Psoas muscle (tissue), 8 donors: ENCODE measurements around the gene GRB10. TPM values are rescaled to one million over a fixed set of nuclear protein-coding genes. Genes with fewer than 3 reads are reported as not detected.

Experiments
- ATAC-seq, 4 donors: fragments of 200-7000 bp; cut with Tn5 transposase; one replicate each; pipeline ENCODE4 v1.9.1; 2020; ENCODE audit warnings: moderate library complexity in 3 of 4, mild to moderate bottlenecking in 2 of 4
- DNase-seq, 2 donors: peaks; one replicate each; pipeline ENCODE4 v3.0.0-alpha.2; 2020
- H3K27ac ChIP-seq: fragments of 200-600 bp; one replicate; pipeline ENCODE4 v1.8.0; 2022
- H3K27me3 ChIP-seq, 3 donors: fragments of 200-600 bp in 1 of 3; one replicate each; pipeline versions ENCODE4 v1.6.1 to v1.8.0; 2013 to 2022; ENCODE audit warnings: low read length in 2 of 3, mild to moderate bottlenecking in 2 of 3, moderate library complexity in 1 of 3; ENCODE audit not compliant: insufficient read depth in 3 of 3
- H3K36me3 ChIP-seq, 2 donors: fragments of 200-600 bp in 1 of 2; one replicate each; pipeline versions ENCODE4 v1.6.1 to v1.8.0; 2013 to 2022; ENCODE audit warnings: low read depth in 1 of 2, mild to moderate bottlenecking in 1 of 2, moderate library complexity in 1 of 2; ENCODE audit not compliant: insufficient read depth in 1 of 2
- H3K4me1 ChIP-seq: fragments of 200-600 bp; one replicate; pipeline ENCODE4 v1.8.0; 2022
- H3K4me3 ChIP-seq: fragments of 200-600 bp; one replicate; pipeline ENCODE4 v1.8.0; 2022; ENCODE audit warnings: mild to moderate bottlenecking
- H3K9me3 ChIP-seq: fragments of 200-600 bp; one replicate; pipeline ENCODE4 v1.8.0; 2022
- WGBS, 3 donors: extraction: QIAGEN DNeasy Blood & Tissue Kit; methylation state at CpG; one replicate each; pipeline versions ENCODE4 v1.1.6 to v1.1.7; 2013; 5-methylcytosine and 5-hydroxymethylcytosine counted together
- intact Hi-C, 2 donors: fragments of 100-400 bp; cut with DNase I; formaldehyde crosslinking; loops; one replicate each; pipeline versions ENCODE4 v1.11.0 to v1.14.2; 2022
- polyA plus RNA-seq, 3 donors: library from polyadenylated mRNA; stranded (reverse); fragments of 200-250 nt; gene quantifications; one replicate each; pipeline ENCODE4 v1.2.3, GENCODE V29; 2013
- total RNA-seq, 4 donors: library from RNA; stranded (reverse); fragmentation: NEBNext Ultra II Directional in 2 of 4; extraction: Animal tissue kit (Norgen Biotek cat#: 25700) in 2 of 4; gene quantifications; one replicate each; pipeline versions ENCODE4 v1.2.1 to v1.2.4, GENCODE V29; 2021 to 2023
- TF ChIP-seq, protein P1 (sequence below): fragments of 200-600 bp; IDR thresholded peaks from one replicate; pipeline ENCODE4 v1.8.0; 2022; ENCODE audit warnings: antibody characterized with exemption
- donor health status: healthy with polysubstance abuse.
- donor health status: DM: no; HTN: no; CAD: no; lungs with moderate emphysema.
- donor health status: Bipolar disorder and iron deficiency.
- donor health status: healthy.
- donor health status: DM: yes; HTN: yes; CAD: no.
- donor health status: DM: no; HTN: no; CAD: no.
- donor health status: DM: no; HTN: no; CAD: no.
- donor health status: DM: yes; HTN: yes; CAD: no.

Gene GRB10
- total and polyA plus RNA-seq, 7 donors = 25.8 to 72.7 (median 53.0) TPM

DNA sequence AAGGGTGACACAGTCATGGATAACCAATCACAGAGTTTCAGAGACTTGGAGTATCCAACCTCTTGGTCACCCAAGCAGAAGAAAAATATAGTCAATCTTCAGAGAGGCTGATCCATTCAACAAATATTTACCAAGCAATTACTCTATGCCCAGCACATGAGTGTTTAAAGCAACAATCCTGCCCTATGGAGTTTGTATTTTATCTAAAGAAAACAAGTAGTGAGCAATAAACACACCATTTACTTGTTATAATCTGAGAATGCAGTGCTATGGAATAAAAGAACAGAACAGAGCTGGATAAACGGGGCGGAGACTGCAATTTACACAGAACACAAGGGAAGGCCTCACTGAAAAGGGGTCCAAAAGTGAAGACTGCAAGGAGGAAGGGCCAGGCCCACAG is 63.8 kb downstream of the GRB10 start:
- no peak overlapping the region for H3K4me3 ChIP-seq

DNA sequence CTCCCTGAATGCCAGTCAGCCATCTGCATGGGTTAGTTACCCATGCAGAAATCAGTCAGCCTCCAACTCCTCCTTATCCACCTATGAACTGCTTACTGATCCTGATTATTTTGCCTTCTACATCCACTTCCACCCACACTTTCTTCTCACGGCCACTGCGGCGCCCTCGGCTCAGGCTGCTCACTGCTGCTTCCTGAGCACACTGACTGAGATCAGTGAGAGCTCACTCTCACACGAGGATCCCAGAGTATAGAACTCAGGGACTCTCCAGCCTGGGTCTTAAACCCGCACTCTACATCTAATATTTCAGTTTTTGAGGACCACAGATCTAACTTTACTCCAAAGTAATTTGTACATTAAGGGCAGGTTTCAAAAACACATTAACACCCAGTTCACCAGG is 64.4 kb downstream of the GRB10 start:
- Histone ChIP-seq H3K36me3 (no peaks in the 10 kb centered on the region), H3K4me1 (peaks cover 19% of the 10 kb centered on the region), H3K27me3 (no peaks in the 10 kb centered on the region), H3K27ac (no peak overlapping the region), H3K9me3 (no peaks in the 10 kb centered on the region), H3K4me3 (no peak overlapping the region)
- WGBS, 3 donors = 67 to 80% (median 76%) methylated on average over 6 of the region's 6 CpGs
- TF ChIP-seq, protein P1, sequence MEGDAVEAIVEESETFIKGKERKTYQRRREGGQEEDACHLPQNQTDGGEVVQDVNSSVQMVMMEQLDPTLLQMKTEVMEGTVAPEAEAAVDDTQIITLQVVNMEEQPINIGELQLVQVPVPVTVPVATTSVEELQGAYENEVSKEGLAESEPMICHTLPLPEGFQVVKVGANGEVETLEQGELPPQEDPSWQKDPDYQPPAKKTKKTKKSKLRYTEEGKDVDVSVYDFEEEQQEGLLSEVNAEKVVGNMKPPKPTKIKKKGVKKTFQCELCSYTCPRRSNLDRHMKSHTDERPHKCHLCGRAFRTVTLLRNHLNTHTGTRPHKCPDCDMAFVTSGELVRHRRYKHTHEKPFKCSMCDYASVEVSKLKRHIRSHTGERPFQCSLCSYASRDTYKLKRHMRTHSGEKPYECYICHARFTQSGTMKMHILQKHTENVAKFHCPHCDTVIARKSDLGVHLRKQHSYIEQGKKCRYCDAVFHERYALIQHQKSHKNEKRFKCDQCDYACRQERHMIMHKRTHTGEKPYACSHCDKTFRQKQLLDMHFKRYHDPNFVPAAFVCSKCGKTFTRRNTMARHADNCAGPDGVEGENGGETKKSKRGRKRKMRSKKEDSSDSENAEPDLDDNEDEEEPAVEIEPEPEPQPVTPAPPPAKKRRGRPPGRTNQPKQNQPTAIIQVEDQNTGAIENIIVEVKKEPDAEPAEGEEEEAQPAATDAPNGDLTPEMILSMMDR = no peak
- DNase-seq (no peak), ATAC-seq (no peak)
- intact Hi-C loops = no loop called here

More for the DNA sequence above, 63.8 kb downstream of the GRB10 start:
- no peaks in the 10 kb centered on the region for H3K27me3 ChIP-seq
- TF ChIP-seq, protein P1 = no peak
- 92 to 97% (median 95%) methylated on average over 2 of the region's 2 CpGs for WGBS, 3 donors
- H3K27ac ChIP-seq = no peak overlapping the region
- ATAC-seq (no peak), DNase-seq (no peak)
- no peaks in the 10 kb centered on the region for H3K9me3 ChIP-seq
- H3K36me3 ChIP-seq = peaks cover 0 to 5% of the 10 kb centered on the region in 2 donors
- intact Hi-C loops = no loop called here
- peaks cover 25% of the 10 kb centered on the region for H3K4me1 ChIP-seq

GRCh38 chr7:50717181-50717580 is 65.5 kb downstream of the GRB10 start:
- TF ChIP-seq, protein P1 = no peak
- Histone ChIP-seq H3K27me3 (no peaks in the 10 kb centered on the region), H3K4me3 (no peak overlapping the region), H3K27ac (no peak overlapping the region), H3K4me1 (peaks cover 29% of the 10 kb centered on the region), H3K36me3 (no peaks in the 10 kb centered on the region), H3K9me3 (no peaks in the 10 kb centered on the region)
- WGBS, 3 donors = 93 to 94% (median 94%) methylated on average over 4 of the region's 4 CpGs
- intact Hi-C loops = no loop called here
- DNase-seq (no peak), ATAC-seq (no peak)

DNA sequence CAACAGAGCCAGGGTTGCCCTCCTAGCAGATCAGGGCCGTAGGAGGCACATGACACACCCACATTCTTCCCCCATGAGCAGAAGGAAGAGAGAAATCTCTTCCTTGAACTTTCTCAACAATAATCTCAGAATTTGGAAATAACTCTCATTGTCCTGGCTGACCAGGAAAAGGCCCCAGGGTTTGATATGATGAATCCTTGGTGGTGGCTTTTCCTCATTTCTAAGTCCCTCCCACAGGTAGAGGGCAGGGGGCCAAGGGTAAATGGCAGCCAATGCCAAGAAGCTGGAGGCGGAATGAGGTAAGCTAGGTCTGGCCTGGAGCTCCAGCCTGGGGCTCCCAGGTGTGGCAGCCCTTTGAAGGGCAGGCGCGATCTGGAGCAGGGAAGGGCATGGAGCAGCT is 67.8 kb downstream of the GRB10 start:
- TF ChIP-seq, protein P1 = no peak
- H3K9me3 ChIP-seq = no peaks in the 10 kb centered on the region
- no peak for DNase-seq
- no peak overlapping the region for H3K27ac ChIP-seq
- peaks cover 40% of the 10 kb centered on the region for H3K4me1 ChIP-seq
- 80 to 86% (median 84%) methylated on average over 4 of the region's 4 CpGs for WGBS, 3 donors
- H3K4me3 ChIP-seq = no peak overlapping the region
- intact Hi-C loops = no loop called here
- no peak for ATAC-seq
- no peaks in the 10 kb centered on the region for H3K36me3 ChIP-seq
- H3K27me3 ChIP-seq = no peaks in the 10 kb centered on the region
